Measurements from ENCODE around the gene LAMTOR3. TPM values are rescaled to one million over a fixed set of nuclear protein-coding genes. Genes with fewer than 3 reads are reported as not detected.
"Not testable (repeated sequence)": the region's sequence is repeated elsewhere in the genome, so short reads cannot be mapped to it uniquely, and the experiment has no call there.

LAMTOR3 gene
- total RNA-seq, 2 experiments from 2014 or later, result 20.6 to 25.3 TPM

DNA sequence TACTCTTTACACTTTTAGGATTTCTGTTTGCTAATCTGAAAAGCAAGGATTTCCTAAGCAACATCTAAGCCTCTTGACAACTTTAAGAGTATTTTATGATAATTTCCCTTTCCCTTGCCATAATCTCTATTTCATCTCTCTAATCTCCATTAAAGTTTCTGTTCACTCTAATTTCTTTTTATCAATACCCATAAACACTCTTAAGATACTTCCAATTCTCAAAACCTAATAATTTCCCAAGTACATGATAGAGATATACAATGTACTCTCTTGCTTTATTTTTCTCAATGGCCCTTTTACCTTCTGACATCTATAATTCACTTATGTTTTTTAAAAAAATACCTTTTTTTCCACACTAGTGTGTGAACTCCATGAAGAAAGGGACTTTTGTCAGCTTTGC is 50.8 kb downstream of the LAMTOR3 start:
- Mint-ChIP-seq H3K27me3 (no peaks in the 10 kb centered on the region), H3K4me3 (no peak overlapping the region), H3K27ac (no peak overlapping the region), H3K9me3 (ENCODE audit: low read depth) (no peaks in the 10 kb centered on the region), H3K36me3 (peaks cover 51% of the 10 kb centered on the region), H3K4me1 (peaks cover 51% of the 10 kb centered on the region)
- CTCF ChIA-PET, result interaction anchor here (1.2 to 4.2 kb wide), 2 partner anchors 32 to 35 kb away, joined by 4 to 17 read pairs; no protein-coding TSS in a partner anchor
- DNase-seq (no peak), ATAC-seq (no peak)

GRCh38 chr4:99841129-99841528 is 53.1 kb downstream of the LAMTOR3 start:
- H3K4me1 Mint-ChIP-seq, result peaks cover 32% of the 10 kb centered on the region
- H3K27ac Mint-ChIP-seq, result peak overlapping the region; percentile 30
- ATAC-seq (peak; percentile 61), DNase-seq (no peak)
- H3K36me3 Mint-ChIP-seq, result peaks cover 60% of the 10 kb centered on the region
- no peaks in the 10 kb centered on the region for H3K9me3 Mint-ChIP-seq (ENCODE audit: low read depth)
- no peak overlapping the region for H3K4me3 Mint-ChIP-seq
- CTCF ChIA-PET, result no interaction called here
- no peaks in the 10 kb centered on the region for H3K27me3 Mint-ChIP-seq

- Mint-ChIP-seq H3K9me3 (ENCODE audit: low read depth) (no peaks in the 10 kb centered on the region), H3K27ac (no peak overlapping the region)
Observed at GRCh38 chr4:99838927-99839326, 55.3 kb downstream of the LAMTOR3 start.

DNA sequence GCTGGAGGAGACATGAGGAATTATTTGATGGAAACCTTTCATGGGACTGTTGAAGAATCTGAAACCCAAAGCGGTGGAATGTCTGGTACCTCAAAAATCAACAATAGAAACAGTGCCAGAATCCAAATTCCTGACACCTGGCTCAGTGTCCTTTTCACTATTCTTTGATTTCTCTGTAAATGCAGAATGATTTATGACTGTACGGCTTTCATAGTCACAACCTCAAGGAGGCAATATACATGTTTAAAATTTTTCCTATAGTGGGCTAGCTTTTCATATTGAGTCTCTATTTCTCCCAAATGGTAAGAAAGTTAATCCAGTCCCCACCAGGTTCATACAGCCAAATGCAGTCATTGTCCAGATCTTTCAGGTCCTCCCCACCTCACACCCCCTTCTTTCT is 58.3 kb downstream of the LAMTOR3 start:
- CTCF ChIA-PET, result interaction anchor here (0.9 to 1.1 kb wide), 2 partner anchors 14 to 24 kb away, joined by 3 to 4 read pairs; no protein-coding TSS in a partner anchor
- Mint-ChIP-seq H3K9me3 (ENCODE audit: low read depth) (no peaks in the 10 kb centered on the region), H3K27me3 (no peaks in the 10 kb centered on the region), H3K4me1 (peaks cover 5% of the 10 kb centered on the region), H3K27ac (no peak overlapping the region), H3K4me3 (no peak overlapping the region), H3K36me3 (peaks cover 44% of the 10 kb centered on the region)
- no peak for ATAC-seq
- DNase-seq, result no peak

More at GRCh38 chr4:99838927-99839326, 55.3 kb downstream of the LAMTOR3 start:
- no peak for ATAC-seq
- no peak for DNase-seq
- CTCF ChIA-PET, result no interaction called here
- Mint-ChIP-seq H3K36me3 (peaks cover 67% of the 10 kb centered on the region), H3K4me3 (no peak overlapping the region), H3K4me1 (peaks cover 18% of the 10 kb centered on the region), H3K27me3 (no peaks in the 10 kb centered on the region)

- CTCF ChIA-PET, result interaction anchor here (1.3 kb wide), 1 partner anchor 23 kb away, joined by 4 read pairs; no protein-coding TSS in a partner anchor
- DNase-seq (no peak), ATAC-seq (no peak)
- Mint-ChIP-seq H3K27me3 (no peaks in the 10 kb centered on the region), H3K36me3 (peaks cover 40% of the 10 kb centered on the region), H3K4me3 (no peak overlapping the region), H3K4me1 (peaks cover 2% of the 10 kb centered on the region), H3K27ac (no peak overlapping the region), H3K9me3 (ENCODE audit: low read depth) (no peaks in the 10 kb centered on the region)
Observed at GRCh38 chr4:99834569-99834968, 59.7 kb downstream of the LAMTOR3 start.

- CTCF ChIA-PET, result interaction anchor here (1.3 kb wide), 1 partner anchor 22 kb away, joined by 4 read pairs; no protein-coding TSS in a partner anchor
- H3K4me3 Mint-ChIP-seq, result no peak overlapping the region
- H3K36me3 Mint-ChIP-seq, result peaks cover 33% of the 10 kb centered on the region
- no peak overlapping the region for H3K27ac Mint-ChIP-seq
- DNase-seq (no peak), ATAC-seq (no peak)
- H3K9me3 Mint-ChIP-seq (ENCODE audit: low read depth), result no peaks in the 10 kb centered on the region
- H3K4me1 Mint-ChIP-seq, result peaks cover 2% of the 10 kb centered on the region
- H3K27me3 Mint-ChIP-seq, result no peaks in the 10 kb centered on the region
Observed at GRCh38 chr4:99833756-99834155, 60.5 kb downstream of the LAMTOR3 start.

- CTCF ChIA-PET, result no interaction called here
- no peaks in the 10 kb centered on the region for H3K27me3 Mint-ChIP-seq
- H3K27ac Mint-ChIP-seq, result no peak overlapping the region
- ATAC-seq, result no peak
- peaks cover 36% of the 10 kb centered on the region for H3K36me3 Mint-ChIP-seq
- no peak for DNase-seq
- H3K4me1 Mint-ChIP-seq, result peaks cover 10% of the 10 kb centered on the region
- H3K9me3 Mint-ChIP-seq (ENCODE audit: low read depth), result no peaks in the 10 kb centered on the region
- H3K4me3 Mint-ChIP-seq, result no peak overlapping the region
Observed at GRCh38 chr4:99832758-99833157, 61.5 kb downstream of the LAMTOR3 start.

DNA sequence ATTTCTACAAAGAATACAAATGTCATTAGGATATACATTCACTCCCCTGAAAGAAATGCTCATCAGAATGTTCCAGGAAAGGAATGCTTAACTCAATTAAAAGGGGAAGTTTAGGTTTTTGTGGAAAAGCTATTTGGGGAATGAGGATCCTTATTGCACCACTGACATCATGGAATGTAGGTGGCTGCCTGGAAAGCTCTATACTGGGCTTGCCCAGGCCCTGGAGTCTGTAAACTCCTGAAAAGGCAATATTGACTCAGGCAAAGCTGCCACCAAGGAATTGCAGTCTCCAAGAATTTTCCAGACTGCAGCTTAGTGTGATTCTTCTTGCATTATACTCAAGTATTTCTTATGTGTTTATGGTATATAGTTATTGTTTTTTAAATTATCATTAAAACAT is 61.9 kb downstream of the LAMTOR3 start:
- CTCF ChIA-PET, result no interaction called here
- Mint-ChIP-seq H3K9me3 (ENCODE audit: low read depth) (no peaks in the 10 kb centered on the region), H3K4me1 (peaks cover 14% of the 10 kb centered on the region), H3K27me3 (no peaks in the 10 kb centered on the region), H3K27ac (no peak overlapping the region), H3K4me3 (no peak overlapping the region), H3K36me3 (peaks cover 37% of the 10 kb centered on the region)
- ATAC-seq, result no peak
- no peak for DNase-seq

- H3K4me1 Mint-ChIP-seq, result peaks cover 24% of the 10 kb centered on the region
Observed at GRCh38 chr4:99830051-99830450, 64.2 kb downstream of the LAMTOR3 start.

DNA sequence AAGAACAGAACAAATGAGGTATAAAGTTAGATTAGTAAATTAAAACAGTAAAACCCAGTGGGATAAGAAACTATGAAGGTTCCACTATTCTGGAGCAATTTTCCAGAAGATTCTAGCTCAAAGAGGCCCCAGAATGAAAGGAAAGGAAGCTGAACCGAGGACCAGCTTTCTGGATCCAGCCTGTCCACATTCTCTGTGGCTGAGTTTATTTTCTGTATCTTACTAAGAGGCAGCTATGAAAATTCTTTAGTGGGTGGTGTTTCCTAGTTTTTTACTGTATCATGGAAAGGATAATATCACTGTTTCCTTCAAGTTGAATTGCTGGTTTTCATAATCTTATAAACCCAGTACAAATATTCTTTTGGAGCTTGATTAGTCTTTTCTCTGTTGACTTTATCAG is 65.8 kb downstream of the LAMTOR3 start:
- ATAC-seq, result no peak

More at GRCh38 chr4:99830051-99830450, 64.2 kb downstream of the LAMTOR3 start:
- not testable (repeated sequence) for ATAC-seq; H3K9me3 Mint-ChIP-seq (ENCODE audit: low read depth); H3K27me3 Mint-ChIP-seq; H3K27ac Mint-ChIP-seq; DNase-seq; H3K4me3 Mint-ChIP-seq
- CTCF ChIA-PET, result interaction anchor here (0.6 to 1.0 kb wide), 2 partner anchors 22 to 102 kb away, joined by 3 read pairs; no protein-coding TSS in a partner anchor
- H3K36me3 Mint-ChIP-seq, result peaks cover 34% of the 10 kb centered on the region

More for the DNA sequence above, 65.8 kb downstream of the LAMTOR3 start:
- no peak for DNase-seq
- CTCF ChIA-PET, result interaction anchor here (0.7 to 2.0 kb wide), 3 partner anchors 12 to 28 kb away, joined by 3 to 8 read pairs (median 3); partner anchors contain the start of gene DAPP1
- H3K4me1 Mint-ChIP-seq, result peaks cover 35% of the 10 kb centered on the region
- H3K36me3 Mint-ChIP-seq, result peaks cover 43% of the 10 kb centered on the region
- H3K27me3 Mint-ChIP-seq, result no peaks in the 10 kb centered on the region
- H3K27ac Mint-ChIP-seq, result no peak overlapping the region
- H3K9me3 Mint-ChIP-seq (ENCODE audit: low read depth), result no peaks in the 10 kb centered on the region
- H3K4me3 Mint-ChIP-seq, result no peak overlapping the region

Other genes starting within 250 kb of the LAMTOR3 start
- gene C4orf54, start 236.6 kb downstream of the LAMTOR3 start, total RNA-seq, result not detected
- 10 to 100 TPM; 24.6 to 25.3 TPM for gene DAPP1, start 77.6 kb downstream of the LAMTOR3 start, total RNA-seq
- 10 to 100 TPM; 59.6 to 63.6 TPM for gene DNAJB14, start 52.2 kb upstream of the LAMTOR3 start, total RNA-seq
- gene H2AZ1, start 55.8 kb upstream of the LAMTOR3 start, total RNA-seq, result 100 to 1,000 TPM; 607 to 663 TPM